Mucosa of descending colon (tissue), 3 donors: ENCODE results near the gene TNNI3. TPM values are rescaled to one million over a fixed set of nuclear protein-coding genes. Genes with fewer than 3 reads are reported as not detected.

Source experiments
- ATAC-seq: fragments of 200-7000 bp; cut with Tn5 transposase; one replicate; pipeline ENCODE4 v1.9.1; 2020; ENCODE audit warnings: mild to moderate bottlenecking, moderate library complexity
- DNase-seq, 3 donors: peaks; one replicate each; pipeline ENCODE4 v3.0.0-alpha.2; 2020
- H3K36me3 ChIP-seq: fragments of 200-600 bp; one replicate; pipeline ENCODE4 v1.8.0; 2021; ENCODE audit warnings: low read depth, mild to moderate bottlenecking
- H3K4me1 ChIP-seq: fragments of 200-600 bp; one replicate; pipeline ENCODE4 v1.8.0; 2021; ENCODE audit warnings: low read depth, mild to moderate bottlenecking
- H3K4me3 ChIP-seq: fragments of 200-600 bp; one replicate; pipeline ENCODE4 v1.8.0; 2021; ENCODE audit warnings: mild to moderate bottlenecking
- H3K9me3 ChIP-seq: fragments of 200-600 bp; one replicate; pipeline ENCODE4 v1.8.0; 2021; ENCODE audit warnings: mild to moderate bottlenecking
- intact Hi-C, 2 donors: fragments of 100-400 bp; cut with DNase I in 1 of 2; cut with micrococcal nuclease in 1 of 2; formaldehyde crosslinking; loops; one replicate each; pipeline versions ENCODE4 v1.11.0 to v1.11.1; 2022; cut with DNase I, micrococcal nuclease
- total RNA-seq, 3 donors: library from RNA; stranded (reverse); fragmentation: NEBNext Ultra II Directional in 2 of 3; extraction: Animal tissue kit (Norgen Biotek cat#: 25700) in 2 of 3; gene quantifications; one replicate each; pipeline versions ENCODE4 v1.2.1 to v1.2.4, GENCODE V29; 2021 to 2023
- TF ChIP-seq, protein P1 (sequence below): fragments of 200-600 bp; IDR thresholded peaks from one replicate; pipeline ENCODE4 v1.8.0; 2022; ENCODE audit warnings: antibody characterized with exemption, mild to moderate bottlenecking
- donor health status: DM: no; HTN: no; CAD: no; lungs with moderate emphysema.
- donor health status: DM: no; HTN: no; CAD: no.
- donor health status: DM: no; HTN: yes; CAD: no.

Gene TNNI3
- total RNA-seq, 3 donors from 2014 or later, result 2.2 TPM; not detected in 2

GRCh38 chr19:55146078-55146704, 11.3 kb downstream of the TNNI3 start:
- ATAC-seq, result peak; percentile 58

GRCh38 chr19:55145232-55145631, 12.3 kb downstream of the TNNI3 start:
- TF ChIP-seq, protein P1, sequence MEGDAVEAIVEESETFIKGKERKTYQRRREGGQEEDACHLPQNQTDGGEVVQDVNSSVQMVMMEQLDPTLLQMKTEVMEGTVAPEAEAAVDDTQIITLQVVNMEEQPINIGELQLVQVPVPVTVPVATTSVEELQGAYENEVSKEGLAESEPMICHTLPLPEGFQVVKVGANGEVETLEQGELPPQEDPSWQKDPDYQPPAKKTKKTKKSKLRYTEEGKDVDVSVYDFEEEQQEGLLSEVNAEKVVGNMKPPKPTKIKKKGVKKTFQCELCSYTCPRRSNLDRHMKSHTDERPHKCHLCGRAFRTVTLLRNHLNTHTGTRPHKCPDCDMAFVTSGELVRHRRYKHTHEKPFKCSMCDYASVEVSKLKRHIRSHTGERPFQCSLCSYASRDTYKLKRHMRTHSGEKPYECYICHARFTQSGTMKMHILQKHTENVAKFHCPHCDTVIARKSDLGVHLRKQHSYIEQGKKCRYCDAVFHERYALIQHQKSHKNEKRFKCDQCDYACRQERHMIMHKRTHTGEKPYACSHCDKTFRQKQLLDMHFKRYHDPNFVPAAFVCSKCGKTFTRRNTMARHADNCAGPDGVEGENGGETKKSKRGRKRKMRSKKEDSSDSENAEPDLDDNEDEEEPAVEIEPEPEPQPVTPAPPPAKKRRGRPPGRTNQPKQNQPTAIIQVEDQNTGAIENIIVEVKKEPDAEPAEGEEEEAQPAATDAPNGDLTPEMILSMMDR, result no peak
- no peaks in the 10 kb centered on the region for H3K9me3 ChIP-seq
- intact Hi-C loops, result no loop called here
- no peak overlapping the region for H3K4me3 ChIP-seq
- no peaks in the 10 kb centered on the region for H3K36me3 ChIP-seq
- DNase-seq (no peak), ATAC-seq (no peak)
- peaks cover 6% of the 10 kb centered on the region for H3K4me1 ChIP-seq

More at GRCh38 chr19:55146078-55146704, 11.3 kb downstream of the TNNI3 start:
- no peak for DNase-seq
- Histone ChIP-seq H3K4me1 (peaks cover 4% of the 10 kb centered on the region), H3K36me3 (no peaks in the 10 kb centered on the region), H3K4me3 (no peak overlapping the region), H3K9me3 (no peaks in the 10 kb centered on the region)
- TF ChIP-seq, protein P1, result no peak
- intact Hi-C loops, result no loop called here

DNA sequence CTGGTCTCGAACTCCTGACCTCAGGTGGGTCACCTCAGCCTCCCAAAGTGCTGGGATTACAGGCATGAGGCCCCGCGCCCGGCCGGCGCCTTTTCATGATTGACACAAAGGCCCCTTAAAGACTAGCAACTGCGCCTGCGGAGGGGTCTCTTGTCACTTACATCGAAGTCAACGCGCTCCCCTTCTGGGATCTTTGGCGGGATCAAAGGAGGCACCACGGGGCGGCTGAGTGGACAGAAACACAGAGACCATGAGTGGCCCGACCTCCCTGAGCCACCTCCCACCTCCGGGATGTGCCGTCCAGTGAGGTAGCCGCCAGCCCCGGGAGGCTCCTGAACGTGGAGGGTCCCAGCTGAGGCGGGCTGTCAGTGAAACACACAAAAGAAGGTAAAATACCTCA, 15.8 kb downstream of the TNNI3 start:
- no peak overlapping the region for H3K4me3 ChIP-seq
- intact Hi-C loops, result no loop called here
- no peaks in the 10 kb centered on the region for H3K9me3 ChIP-seq
- no peaks in the 10 kb centered on the region for H3K36me3 ChIP-seq
- TF ChIP-seq, protein P1, result no peak
- peaks cover 6% of the 10 kb centered on the region for H3K4me1 ChIP-seq
- no peak for DNase-seq
- ATAC-seq, result no peak

DNA sequence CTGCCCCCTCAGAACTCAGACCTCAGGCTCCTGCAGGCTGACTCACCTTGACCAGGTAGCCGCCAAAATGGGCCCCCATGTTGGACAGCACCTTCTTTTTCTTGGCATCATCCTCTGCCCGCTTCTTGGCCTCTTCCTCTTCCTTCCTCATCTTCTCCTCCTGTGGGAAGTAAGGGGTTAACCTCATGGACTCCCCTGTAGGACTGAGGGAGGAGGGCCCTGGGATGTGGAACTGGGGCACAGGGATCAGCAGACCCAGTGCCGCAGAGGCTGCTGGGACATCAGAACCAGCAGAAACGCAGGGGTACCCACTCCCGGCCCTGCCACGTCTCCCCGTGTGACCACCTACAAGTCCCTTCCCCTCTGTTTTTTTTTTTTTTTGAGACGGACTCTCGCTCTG, 19.6 kb downstream of the TNNI3 start:
- Histone ChIP-seq H3K9me3 (no peaks in the 10 kb centered on the region), H3K4me3 (no peak overlapping the region), H3K36me3 (no peaks in the 10 kb centered on the region), H3K4me1 (peaks cover 6% of the 10 kb centered on the region)
- intact Hi-C loops, result no loop called here
- no peak for ATAC-seq
- TF ChIP-seq, protein P1, result no peak
- no peak for DNase-seq

GRCh38 chr19:55136399-55137102, 21.0 kb downstream of the TNNI3 start:
- Histone ChIP-seq H3K4me3 (no peak overlapping the region), H3K9me3 (no peaks in the 10 kb centered on the region), H3K36me3 (no peaks in the 10 kb centered on the region), H3K4me1 (peaks cover 6% of the 10 kb centered on the region)
- intact Hi-C loops, result no loop called here
- DNase-seq (no peak), ATAC-seq (no peak)
- TF ChIP-seq, protein P1, result no peak
